Measurements from ENCODE around the gene ST6GALNAC5.

DNA sequence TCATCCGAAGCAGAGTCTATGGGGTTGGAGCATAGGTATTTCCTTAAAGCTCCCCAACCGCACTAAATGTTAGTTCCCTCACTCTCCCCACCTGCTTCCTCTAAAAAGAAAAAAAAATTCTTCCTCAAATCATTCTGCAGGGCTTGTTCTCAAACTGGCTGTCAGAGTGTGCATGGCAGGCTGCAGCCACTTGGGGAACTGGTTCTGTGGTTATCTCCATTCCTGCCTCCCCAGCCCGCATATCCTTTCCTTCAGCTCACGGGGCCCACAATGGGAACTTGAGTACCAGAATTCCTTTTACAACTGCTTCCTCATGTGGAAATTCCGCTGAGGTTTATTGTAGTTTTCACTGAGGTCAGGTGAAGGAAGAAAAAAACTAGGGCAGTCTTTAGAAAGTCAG lies 192.7 kb downstream of the ST6GALNAC5 start:
- TF ChIP-seq, protein P1, sequence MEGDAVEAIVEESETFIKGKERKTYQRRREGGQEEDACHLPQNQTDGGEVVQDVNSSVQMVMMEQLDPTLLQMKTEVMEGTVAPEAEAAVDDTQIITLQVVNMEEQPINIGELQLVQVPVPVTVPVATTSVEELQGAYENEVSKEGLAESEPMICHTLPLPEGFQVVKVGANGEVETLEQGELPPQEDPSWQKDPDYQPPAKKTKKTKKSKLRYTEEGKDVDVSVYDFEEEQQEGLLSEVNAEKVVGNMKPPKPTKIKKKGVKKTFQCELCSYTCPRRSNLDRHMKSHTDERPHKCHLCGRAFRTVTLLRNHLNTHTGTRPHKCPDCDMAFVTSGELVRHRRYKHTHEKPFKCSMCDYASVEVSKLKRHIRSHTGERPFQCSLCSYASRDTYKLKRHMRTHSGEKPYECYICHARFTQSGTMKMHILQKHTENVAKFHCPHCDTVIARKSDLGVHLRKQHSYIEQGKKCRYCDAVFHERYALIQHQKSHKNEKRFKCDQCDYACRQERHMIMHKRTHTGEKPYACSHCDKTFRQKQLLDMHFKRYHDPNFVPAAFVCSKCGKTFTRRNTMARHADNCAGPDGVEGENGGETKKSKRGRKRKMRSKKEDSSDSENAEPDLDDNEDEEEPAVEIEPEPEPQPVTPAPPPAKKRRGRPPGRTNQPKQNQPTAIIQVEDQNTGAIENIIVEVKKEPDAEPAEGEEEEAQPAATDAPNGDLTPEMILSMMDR (conservative IDR thresholded peaks at IDR 0.05): no peak; the same call in 1 of the 2 replicates
- TF ChIP-seq ZFX (IDR thresholded peaks at IDR 0.05): no peak

Data from C4-2B (cell line).